Measurements from ENCODE around the gene SLC10A4.

SLC10A4 gene

DNA sequence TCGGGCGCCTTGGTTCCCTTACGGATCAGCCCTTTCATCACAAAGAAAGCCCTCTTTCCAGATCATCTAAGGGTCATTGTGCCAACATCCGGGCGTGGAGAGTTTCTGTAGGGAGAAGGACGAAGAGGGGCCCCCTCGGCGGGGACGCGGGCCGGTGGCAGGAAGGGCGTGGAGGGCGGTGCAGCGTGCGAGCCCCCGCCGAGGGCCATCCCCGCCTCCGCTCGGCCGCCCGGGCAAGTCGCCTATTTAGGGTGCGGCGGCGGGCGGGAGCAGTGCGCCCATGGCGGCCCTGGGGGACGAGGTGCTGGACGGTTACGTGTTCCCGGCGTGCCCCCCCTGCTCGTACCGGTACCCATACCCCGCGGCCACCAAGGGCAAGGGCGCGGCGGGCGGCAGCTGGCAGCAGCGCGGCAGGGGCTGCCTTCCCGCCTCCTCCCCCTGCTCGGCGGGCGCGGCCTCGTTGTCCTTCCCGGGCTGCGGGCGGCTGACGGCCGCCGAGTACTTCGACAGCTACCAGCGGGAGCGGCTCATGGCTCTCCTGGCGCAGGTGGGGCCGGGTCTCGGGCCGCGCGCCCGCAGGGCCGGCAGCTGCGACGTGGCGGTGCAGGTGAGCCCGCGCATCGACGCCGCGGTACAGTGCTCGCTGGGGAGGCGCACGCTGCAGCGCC lies 7.0 kb downstream of the SLC10A4 start, which contains the start of gene ZAR1:
Gene ZAR1 (plus strand): TSS at position 241 of the 668 bp plus-strand sequence. CDS start 40 bp downstream, at position 281.
- DNase-seq, result no peak

DNA sequence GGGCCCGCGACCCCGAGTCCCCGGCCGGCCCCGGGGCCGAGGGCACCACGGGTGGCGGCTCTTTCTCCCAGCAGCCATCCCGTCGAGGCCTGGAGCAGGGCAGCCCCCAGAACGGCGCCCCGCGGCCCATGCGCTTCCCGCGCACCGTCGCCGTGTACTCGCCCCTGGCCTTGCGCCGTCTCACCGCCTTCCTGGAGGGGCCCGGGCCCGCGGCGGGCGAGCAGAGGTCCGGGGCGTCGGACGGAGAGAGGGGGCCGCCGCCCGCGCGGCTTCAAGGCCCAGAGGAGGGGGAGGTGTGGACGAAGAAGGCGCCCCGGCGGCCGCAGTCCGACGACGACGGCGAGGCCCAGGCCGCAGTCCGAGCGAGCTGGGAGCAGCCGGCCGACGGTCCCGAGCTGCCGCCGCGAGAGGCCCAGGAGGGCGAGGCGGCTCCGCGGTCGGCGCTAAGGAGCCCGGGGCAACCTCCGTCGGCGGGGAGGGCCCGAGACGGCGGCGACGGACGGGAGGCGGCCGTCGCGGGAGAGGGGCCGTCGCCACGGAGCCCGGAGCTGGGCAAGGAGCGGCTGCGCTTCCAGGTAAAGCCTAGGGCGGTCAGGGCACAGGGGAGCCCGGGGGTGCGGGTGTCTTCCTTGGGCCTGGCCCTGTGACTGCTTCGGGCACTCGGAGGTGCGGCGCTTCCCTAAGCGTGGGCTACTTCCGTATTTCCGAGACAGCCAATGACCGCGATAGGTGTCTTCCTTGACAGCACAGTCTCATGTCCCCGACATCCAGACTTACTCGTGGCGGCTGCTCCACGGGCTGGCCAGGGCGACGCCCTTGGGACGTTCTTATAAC lies 7.8 kb downstream of the SLC10A4 start:
- DNase-seq, result no peak

DNA sequence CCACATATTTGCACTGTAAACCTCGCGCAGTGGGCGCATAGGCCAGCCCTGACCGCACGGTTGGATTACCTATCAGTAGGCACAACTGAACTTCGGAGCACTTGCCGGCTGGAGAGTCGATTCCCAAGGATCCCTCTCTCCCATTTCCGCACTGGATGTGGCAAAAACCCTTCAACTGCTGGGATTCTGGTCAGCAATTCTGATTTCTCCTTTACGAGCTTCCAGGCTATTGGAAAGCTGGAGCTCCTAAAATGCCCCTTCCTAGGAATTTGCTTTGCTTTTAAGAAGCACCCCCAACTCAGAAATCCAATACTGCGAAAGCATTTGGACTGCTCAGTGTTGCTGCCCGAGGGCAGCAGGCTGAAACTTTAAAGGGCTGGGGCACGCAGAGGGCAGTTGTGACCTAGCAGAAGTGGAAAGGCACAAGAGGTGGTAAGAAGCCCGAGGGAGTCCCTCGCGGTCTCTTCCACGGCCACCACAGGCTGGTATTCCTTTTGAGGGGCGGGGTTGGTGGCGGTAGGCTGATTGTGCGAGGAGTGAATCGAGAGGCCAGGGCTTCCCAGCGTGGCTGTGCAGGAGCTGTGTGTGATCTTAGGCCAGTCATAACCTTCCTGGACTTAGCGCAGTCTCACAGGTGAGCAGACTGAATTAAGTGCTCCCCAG lies 8.5 kb downstream of the SLC10A4 start:
- no peak for DNase-seq

DNA sequence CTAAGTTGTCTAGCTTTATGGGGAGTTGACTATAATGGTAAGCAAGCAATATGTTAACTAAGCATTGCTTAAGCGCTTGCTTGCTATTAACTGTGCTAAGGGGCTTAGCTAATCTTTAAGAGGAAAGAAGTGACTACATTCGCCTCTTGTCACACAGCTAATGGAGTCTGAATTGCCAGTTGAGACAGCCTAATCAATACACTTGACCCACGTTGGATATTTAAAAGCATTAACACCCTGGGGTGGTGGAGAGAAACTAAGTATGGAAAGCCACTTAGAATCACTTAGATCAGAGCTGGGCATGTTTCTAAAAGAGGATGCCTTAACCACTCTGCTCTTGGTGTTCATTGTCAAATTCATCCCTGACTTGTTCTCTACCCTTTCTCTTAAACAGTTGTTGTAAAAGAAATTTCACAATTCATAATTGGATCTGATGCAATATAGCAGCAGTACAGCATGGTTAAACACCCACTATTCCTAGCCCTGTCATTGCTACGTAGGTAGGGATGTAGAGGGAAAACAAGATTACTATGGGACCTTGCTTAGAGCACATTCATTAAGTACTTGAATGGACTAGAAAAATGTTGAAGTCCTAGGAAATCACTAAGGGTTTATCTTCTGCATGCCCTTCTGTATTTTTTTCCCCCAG lies 10.4 kb downstream of the SLC10A4 start:
- no peak for DNase-seq

DNA sequence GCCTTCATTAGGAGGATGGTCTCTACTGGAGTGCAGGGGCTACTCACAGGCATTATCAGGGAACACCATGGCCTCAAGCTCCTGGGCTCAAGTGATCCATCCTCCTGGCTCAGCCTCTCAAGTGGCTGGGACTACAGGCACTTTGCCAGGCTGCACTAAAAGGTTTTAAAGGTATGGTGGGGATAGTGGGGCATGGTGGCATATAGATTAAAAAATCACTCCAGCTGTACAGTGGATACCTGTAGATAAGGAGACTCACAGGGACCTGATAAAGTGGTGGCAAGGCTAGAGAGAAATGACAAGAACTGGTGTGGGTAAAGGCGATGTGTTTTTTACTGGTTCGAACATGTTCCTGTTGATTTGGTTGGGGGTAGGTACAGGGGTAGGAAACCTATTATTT lies 12.8 kb downstream of the SLC10A4 start:
- no peak for DNase-seq

DNA sequence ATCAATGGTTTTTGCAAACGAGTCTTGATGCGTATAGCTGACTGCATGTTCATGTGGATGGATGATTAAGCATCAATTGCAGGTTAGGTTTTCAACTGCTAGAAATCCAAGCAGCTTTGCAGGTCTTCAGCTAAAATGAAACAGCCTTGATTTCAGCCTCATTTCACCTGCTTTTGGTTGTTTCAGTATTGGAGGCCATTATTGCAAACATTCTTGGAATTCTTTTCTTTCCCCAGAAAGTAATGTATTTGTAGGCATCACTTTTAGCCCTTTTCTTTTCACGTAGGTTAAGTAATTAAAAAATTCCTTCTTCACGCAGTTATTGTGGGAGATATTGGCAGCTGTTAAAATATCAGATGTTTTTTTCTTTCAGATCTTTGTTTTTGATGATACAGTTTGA lies 15.8 kb downstream of the SLC10A4 start:
- no peak for DNase-seq

DNA sequence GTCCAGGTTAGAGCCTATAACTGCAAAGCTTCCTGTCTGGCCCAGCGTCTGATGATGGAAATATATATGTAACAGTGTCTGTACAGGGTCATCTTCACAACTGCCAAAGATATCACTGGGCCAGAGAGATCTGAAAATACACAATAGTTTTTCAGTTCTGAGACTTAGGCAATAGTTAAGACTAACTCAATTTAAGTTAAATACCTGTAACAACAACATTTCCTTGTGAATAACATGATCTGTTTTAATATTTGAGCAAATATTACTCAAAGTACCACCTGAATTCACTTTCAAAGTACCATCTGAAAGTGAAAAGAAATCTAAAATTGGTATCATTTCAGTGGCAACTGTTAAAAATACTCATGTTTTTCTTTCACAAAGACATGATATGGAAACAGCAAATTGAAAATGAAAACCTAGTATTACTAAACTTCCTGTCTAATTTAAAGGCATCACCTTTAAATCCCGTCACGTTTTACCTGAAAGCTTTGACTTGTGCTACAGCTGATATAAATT lies 16.5 kb downstream of the SLC10A4 start:
- no peak for DNase-seq

DNA sequence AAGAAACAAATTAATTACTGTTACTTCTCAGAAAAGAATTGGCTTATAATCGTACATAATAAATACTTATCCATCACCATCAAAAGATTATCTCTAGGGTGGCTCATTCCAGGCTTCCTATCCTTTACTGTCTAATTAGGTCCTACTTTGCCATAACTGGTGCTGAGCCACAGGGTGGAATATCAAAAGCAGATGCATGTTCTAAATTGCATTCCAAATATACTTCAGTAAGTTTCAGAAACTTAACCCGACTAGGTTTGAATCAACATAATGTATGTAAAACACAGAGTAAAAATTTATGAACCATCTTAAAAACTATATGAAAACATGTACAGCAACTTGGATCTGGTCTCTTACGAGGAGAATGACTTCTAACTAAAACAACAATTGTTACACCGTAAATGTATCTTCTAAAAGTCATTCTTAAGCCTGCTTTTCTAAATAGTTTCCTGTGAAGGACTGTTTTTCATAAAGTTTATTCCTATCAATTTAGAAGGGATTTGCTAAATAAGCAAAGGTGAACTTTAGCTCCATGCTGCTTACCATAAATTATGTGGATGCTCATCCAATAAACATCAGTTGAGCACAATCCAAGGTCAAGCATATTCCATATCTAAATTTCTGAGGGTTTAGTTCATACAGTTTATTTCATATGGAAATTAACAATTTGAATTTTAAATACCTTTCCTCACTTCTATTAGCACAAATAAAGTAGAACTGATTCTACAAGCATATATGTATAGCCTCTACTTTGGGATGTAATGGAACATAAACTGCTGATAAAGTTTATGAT lies 20.3 kb downstream of the SLC10A4 start:
- no peak for DNase-seq

DNA sequence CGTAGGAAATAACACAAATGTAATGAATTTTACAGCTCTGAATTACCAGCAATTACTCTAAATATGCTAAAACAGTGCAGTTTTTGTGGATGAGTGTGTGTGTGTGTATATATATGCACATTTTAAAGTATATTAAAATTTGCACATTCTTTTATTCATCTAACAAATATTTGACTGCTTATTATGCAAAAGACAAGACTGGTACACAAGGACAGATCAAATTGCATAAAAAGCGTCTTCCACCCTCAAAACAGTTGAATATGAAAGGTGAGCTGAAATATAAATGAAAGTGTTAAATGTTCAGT lies 20.8 kb downstream of the SLC10A4 start:
- no peak for DNase-seq

DNA sequence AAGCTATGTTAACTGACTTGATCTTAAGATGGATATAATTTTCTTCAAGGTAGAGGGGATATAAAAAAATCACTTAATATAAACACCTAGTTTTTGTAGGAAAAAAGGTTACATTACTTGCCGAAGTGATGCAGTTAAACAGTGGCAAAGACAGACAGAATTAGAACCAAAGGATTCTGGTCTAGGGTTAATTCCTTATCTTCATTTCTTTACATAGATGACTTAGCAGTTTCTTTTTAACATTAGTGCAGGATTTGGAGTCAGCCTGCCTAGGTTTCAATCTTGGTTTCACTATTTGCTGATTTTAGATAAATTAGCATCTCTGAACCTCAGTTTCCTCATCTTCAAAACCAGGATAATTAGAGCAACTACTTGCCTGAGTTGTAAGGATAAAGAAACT lies 21.2 kb downstream of the SLC10A4 start:
- DNase-seq, result no peak

DNA sequence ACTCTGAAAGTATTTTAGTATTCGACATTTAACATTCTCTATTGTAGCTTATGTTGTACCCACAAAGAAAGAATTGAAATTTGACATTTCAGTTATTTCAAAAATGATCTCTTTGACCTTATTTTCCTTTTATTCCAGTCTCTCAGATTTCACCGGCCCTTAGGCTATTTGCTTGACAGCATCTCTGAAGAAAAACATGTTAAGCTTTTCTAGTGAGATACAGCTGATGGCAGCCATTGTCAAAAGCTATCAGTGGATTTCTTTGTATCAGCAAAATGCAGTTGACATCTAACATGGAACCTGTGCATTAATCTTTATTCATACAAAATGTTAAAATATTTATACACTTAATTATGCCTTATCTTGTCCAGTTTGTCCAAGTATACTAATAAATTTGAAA lies 23.6 kb downstream of the SLC10A4 start:
- no peak for DNase-seq

DNA sequence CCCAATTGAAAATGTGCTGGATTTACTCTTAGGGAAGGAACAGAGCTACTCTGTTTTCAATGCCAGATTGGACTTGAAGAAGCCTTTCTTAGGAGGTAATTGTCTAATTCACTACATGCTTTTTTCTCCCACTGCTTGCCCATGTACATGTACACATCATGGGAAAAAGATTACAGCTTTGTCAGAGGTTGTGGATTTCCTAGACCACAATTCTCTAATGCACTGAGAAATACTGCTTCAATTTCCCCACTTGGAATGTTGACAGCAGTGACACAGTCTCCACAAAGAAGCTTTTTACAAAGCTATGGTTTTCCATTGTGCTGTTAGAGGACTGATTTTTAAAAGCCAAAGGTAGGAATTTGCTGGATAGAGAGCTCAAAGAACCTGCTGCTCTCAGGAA lies 26.4 kb downstream of the SLC10A4 start:
- DNase-seq, result no peak

DNA sequence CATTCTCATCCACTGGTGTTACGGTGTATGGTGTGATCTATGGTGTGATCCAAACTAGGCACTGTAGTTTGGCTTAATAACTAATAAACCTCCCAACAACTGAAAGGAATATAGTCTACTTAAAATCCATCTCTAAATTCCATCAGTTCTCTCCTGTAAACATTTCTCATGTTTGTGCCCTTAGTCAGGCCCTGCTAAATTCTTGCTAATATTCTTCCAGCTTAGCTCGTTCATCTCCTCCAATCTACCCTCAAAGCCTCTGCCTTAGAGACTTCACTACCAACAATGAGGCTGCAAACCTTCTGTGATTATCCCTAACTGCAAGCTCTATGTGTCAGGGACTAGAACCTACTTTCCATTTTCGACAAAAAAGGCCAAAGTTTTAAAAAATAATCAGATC lies 35.0 kb downstream of the SLC10A4 start:
- DNase-seq, result no peak

DNA sequence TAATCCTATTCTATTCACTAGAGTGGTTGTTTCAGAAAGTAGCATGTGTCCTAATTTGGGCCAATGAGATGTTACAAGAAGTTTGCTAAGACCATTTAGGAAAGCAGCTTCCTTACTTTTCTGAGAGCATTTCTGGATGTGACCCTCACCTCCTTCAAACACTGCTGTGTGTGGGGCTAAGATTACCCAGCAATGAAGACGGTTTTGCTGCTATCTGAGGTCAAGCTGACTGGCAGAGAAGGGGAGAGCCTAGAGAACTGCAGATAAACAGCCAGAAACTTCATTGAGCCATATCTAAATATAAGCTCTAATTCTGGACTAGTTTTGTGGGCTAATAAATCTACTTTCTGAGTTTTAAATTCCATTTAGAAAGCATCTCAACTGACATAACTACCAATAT lies 43.3 kb downstream of the SLC10A4 start:
- DNase-seq, result no peak

DNA sequence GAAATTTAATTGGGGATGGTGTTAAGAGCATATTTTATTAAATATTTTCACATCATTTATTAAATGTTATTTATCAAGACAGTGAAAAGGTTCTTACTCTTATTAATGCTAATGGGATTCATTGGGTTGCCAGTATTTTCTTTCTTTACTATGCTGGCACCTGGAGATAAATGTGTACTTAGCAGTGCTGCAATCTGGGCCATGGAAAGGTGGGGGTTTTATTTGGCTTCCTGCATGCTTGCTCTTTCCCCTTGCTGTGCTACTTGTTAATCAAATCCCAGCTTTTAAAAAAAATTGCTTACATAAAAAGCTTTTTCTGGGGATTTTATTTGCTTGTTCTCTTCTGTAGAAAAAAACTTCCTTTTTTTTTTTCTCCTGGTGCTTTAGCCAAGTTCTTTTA lies 55.2 kb downstream of the SLC10A4 start:
- DNase-seq, result no peak
